ENCODE results near the gene PLEKHM2. TPM values are rescaled to one million over a fixed set of nuclear protein-coding genes. Genes with fewer than 3 reads are reported as not detected.

The PLEKHM2 gene
- total RNA-seq, 1 donor from 2014 or later: 88.1 TPM

GRCh38 chr1:15667362-15667761 lies 16.8 kb upstream of the PLEKHM2 start:
- no peak for TF ChIP-seq CTCF (IDR thresholded peaks at IDR 0.05)
- no peak for DNase-seq (ENCODE audit: extremely low spot score, unreplicated experiment)
- H3K9me3 Mint-ChIP-seq (ENCODE audit: unreplicated experiment): no peaks in the 10 kb centered on the region
- no peak overlapping the region for H3K4me3 Mint-ChIP-seq (ENCODE audit: unreplicated experiment)
- peaks cover 11% of the 10 kb centered on the region for H3K36me3 Mint-ChIP-seq (ENCODE audit: unreplicated experiment)
- H3K4me1 Mint-ChIP-seq (ENCODE audit: unreplicated experiment): no peaks in the 10 kb centered on the region
- H3K27me3 Mint-ChIP-seq (ENCODE audit: unreplicated experiment): no peaks in the 10 kb centered on the region
- H3K27ac Mint-ChIP-seq (ENCODE audit: unreplicated experiment): no peak overlapping the region

GRCh38 chr1:15668089-15668754 lies 15.9 kb upstream of the PLEKHM2 start:
- no peaks in the 10 kb centered on the region for H3K4me1 Mint-ChIP-seq (ENCODE audit: unreplicated experiment)
- H3K27ac Mint-ChIP-seq (ENCODE audit: unreplicated experiment): no peak overlapping the region
- no peak for TF ChIP-seq CTCF (IDR thresholded peaks at IDR 0.05)
- H3K27me3 Mint-ChIP-seq (ENCODE audit: unreplicated experiment): no peaks in the 10 kb centered on the region
- H3K9me3 Mint-ChIP-seq (ENCODE audit: unreplicated experiment): no peaks in the 10 kb centered on the region
- H3K36me3 Mint-ChIP-seq (ENCODE audit: unreplicated experiment): peaks cover 4% of the 10 kb centered on the region
- H3K4me3 Mint-ChIP-seq (ENCODE audit: unreplicated experiment): no peak overlapping the region
- DNase-seq (ENCODE audit: extremely low spot score, unreplicated experiment): no peak

GRCh38 chr1:15669074-15669473 lies 15.0 kb upstream of the PLEKHM2 start:
- TF ChIP-seq CTCF (IDR thresholded peaks at IDR 0.05): no peak
- no peak for DNase-seq (ENCODE audit: extremely low spot score, unreplicated experiment)
- Mint-ChIP-seq H3K27me3 (ENCODE audit: unreplicated experiment) (no peaks in the 10 kb centered on the region), H3K36me3 (ENCODE audit: unreplicated experiment) (peaks cover 1% of the 10 kb centered on the region), H3K9me3 (ENCODE audit: unreplicated experiment) (no peaks in the 10 kb centered on the region), H3K27ac (ENCODE audit: unreplicated experiment) (no peak overlapping the region), H3K4me3 (ENCODE audit: unreplicated experiment) (no peak overlapping the region), H3K4me1 (ENCODE audit: unreplicated experiment) (no peaks in the 10 kb centered on the region)

GRCh38 chr1:15669864-15670263 lies 14.3 kb upstream of the PLEKHM2 start:
- H3K4me1 Mint-ChIP-seq (ENCODE audit: unreplicated experiment): no peaks in the 10 kb centered on the region
- no peaks in the 10 kb centered on the region for H3K9me3 Mint-ChIP-seq (ENCODE audit: unreplicated experiment)
- TF ChIP-seq CTCF (IDR thresholded peaks at IDR 0.05): no peak
- DNase-seq (ENCODE audit: extremely low spot score, unreplicated experiment): no peak
- no peak overlapping the region for H3K4me3 Mint-ChIP-seq (ENCODE audit: unreplicated experiment)
- no peaks in the 10 kb centered on the region for H3K27me3 Mint-ChIP-seq (ENCODE audit: unreplicated experiment)
- H3K36me3 Mint-ChIP-seq (ENCODE audit: unreplicated experiment): peaks cover 1% of the 10 kb centered on the region
- H3K27ac Mint-ChIP-seq (ENCODE audit: unreplicated experiment): no peak overlapping the region

GRCh38 chr1:15671430-15671829 lies 12.7 kb upstream of the PLEKHM2 start:
- H3K4me3 Mint-ChIP-seq (ENCODE audit: unreplicated experiment): no peak overlapping the region
- no peaks in the 10 kb centered on the region for H3K4me1 Mint-ChIP-seq (ENCODE audit: unreplicated experiment)
- H3K27ac Mint-ChIP-seq (ENCODE audit: unreplicated experiment): no peak overlapping the region
- H3K36me3 Mint-ChIP-seq (ENCODE audit: unreplicated experiment): no peaks in the 10 kb centered on the region
- no peaks in the 10 kb centered on the region for H3K9me3 Mint-ChIP-seq (ENCODE audit: unreplicated experiment)
- no peaks in the 10 kb centered on the region for H3K27me3 Mint-ChIP-seq (ENCODE audit: unreplicated experiment)
- DNase-seq (ENCODE audit: extremely low spot score, unreplicated experiment): no peak
- no peak for TF ChIP-seq CTCF (IDR thresholded peaks at IDR 0.05)
